Measurements from ENCODE around the gene POLR2I. TPM values are rescaled to one million over a fixed set of nuclear protein-coding genes. Genes with fewer than 3 reads are reported as not detected.

POLR2I gene
- total RNA-seq, 2 donors from 2014 or later: 22.1 to 32.6 TPM

GRCh38 chr19:36116344-36116637, 1.6 kb upstream of the POLR2I start:
- Histone ChIP-seq H3K9me3 (no peaks in the 10 kb centered on the region), H3K36me3 (peaks cover 14% of the 10 kb centered on the region), H3K27me3 (replicated peaks; ENCODE audit: insufficient read depth) (no peaks in the 10 kb centered on the region), H3K4me1 (ENCODE audit: control insufficient read depth in 1 of 2, low read depth in 2 of 2) (peaks cover 18 to 30% of the 10 kb centered on the region in 2 donors), H3K27ac (peak overlapping the region; percentile 68 to 86), H3K4me3 (peak overlapping the region; percentile 92)
- DNase-seq (ENCODE audit: low spot score) (no peak), ATAC-seq (ENCODE audit: insufficient number of reproducible peaks, low FRiP score, low read depth) (no peak)
- no peak for TF ChIP-seq CTCF (IDR thresholded peaks at IDR 0.05)

GRCh38 chr19:36115453-36116343, 1.0 kb upstream of the POLR2I start, which contains the start of gene TBCB:
TSS of gene TBCB (plus strand) at chr19:36115468. CDS start at chr19:36115561, 93 bp downstream.
- Histone ChIP-seq H3K9me3 (no peaks in the 10 kb centered on the region), H3K4me3 (peak within 1 kb of the TSS; percentile 92), H3K36me3 (peaks cover 14% of the 10 kb centered on the region), H3K27me3 (replicated peaks; ENCODE audit: insufficient read depth) (no peaks in the 10 kb centered on the region), H3K27ac (peak within 1 kb of the TSS; percentile 68 to 86), H3K4me1 (ENCODE audit: control insufficient read depth in 1 of 2, low read depth in 2 of 2) (peaks cover 18 to 30% of the 10 kb centered on the region in 2 donors)
- peak; percentile 4 for ATAC-seq (ENCODE audit: insufficient number of reproducible peaks, low FRiP score, low read depth)
- DNase-seq (ENCODE audit: low spot score): peak; percentile 42
- no peak for TF ChIP-seq CTCF (IDR thresholded peaks at IDR 0.05)

- Histone ChIP-seq H3K4me1 (ENCODE audit: control insufficient read depth in 1 of 2, low read depth in 2 of 2) (peaks cover 18 to 30% of the 10 kb centered on the region in 2 donors), H3K9me3 (no peaks in the 10 kb centered on the region), H3K27ac (peak overlapping the region; percentile 55 to 68), H3K36me3 (peaks cover 6% of the 10 kb centered on the region), H3K4me3 (peak overlapping the region; percentile 92), H3K27me3 (replicated peaks; ENCODE audit: insufficient read depth) (no peaks in the 10 kb centered on the region)
- no peak for ATAC-seq (ENCODE audit: insufficient number of reproducible peaks, low FRiP score, low read depth)
- DNase-seq (ENCODE audit: low spot score): no peak
- TF ChIP-seq CTCF (IDR thresholded peaks at IDR 0.05): no peak
These were observed 568 bp downstream of the POLR2I start for GRCh38 chr19:36113894-36114720.

- ATAC-seq (ENCODE audit: insufficient number of reproducible peaks, low FRiP score, low read depth): no peak
- peaks cover 18 to 30% of the 10 kb centered on the region in 2 donors for H3K4me1 ChIP-seq (ENCODE audit: control insufficient read depth in 1 of 2, low read depth in 2 of 2)
- H3K9me3 ChIP-seq: no peaks in the 10 kb centered on the region
- no peak overlapping the region for H3K27ac ChIP-seq
- no peak for TF ChIP-seq CTCF (IDR thresholded peaks at IDR 0.05)
- no peak for DNase-seq (ENCODE audit: low spot score)
- no peaks in the 10 kb centered on the region for H3K27me3 ChIP-seq (replicated peaks; ENCODE audit: insufficient read depth)
- peaks cover 6% of the 10 kb centered on the region for H3K36me3 ChIP-seq
- peak overlapping the region; percentile 92 for H3K4me3 ChIP-seq
These were observed 1.2 kb downstream of the POLR2I start for GRCh38 chr19:36113425-36113824.

- Histone ChIP-seq H3K4me3 (no peak overlapping the region), H3K27ac (no peak overlapping the region), H3K27me3 (replicated peaks; ENCODE audit: insufficient read depth) (no peaks in the 10 kb centered on the region), H3K36me3 (peaks cover 6% of the 10 kb centered on the region), H3K4me1 (ENCODE audit: control insufficient read depth in 1 of 2, low read depth in 2 of 2) (peaks cover 18 to 30% of the 10 kb centered on the region in 2 donors), H3K9me3 (no peaks in the 10 kb centered on the region)
- DNase-seq (ENCODE audit: low spot score) (no peak), ATAC-seq (ENCODE audit: insufficient number of reproducible peaks, low FRiP score, low read depth) (no peak)
- TF ChIP-seq CTCF (IDR thresholded peaks at IDR 0.05): no peak
These were observed 2.0 kb downstream of the POLR2I start for GRCh38 chr19:36112678-36113077.
